Body of pancreas (tissue), 4 donors: ENCODE data around the gene CNGA4. TPM values are rescaled to one million over a fixed set of nuclear protein-coding genes. Genes with fewer than 3 reads are reported as not detected.
A peak's percentile ranks its signal among the peaks of the same experiment; 100 is the strongest.

Experiments used
- ATAC-seq: fragments of 150-250 bp; one replicate; pipeline ENCODE4 v1.9.1; 2016
- DNase-seq, 4 donors: peaks; one replicate each; pipeline ENCODE4 v3.0.0-alpha.2; 2019
- H3K27ac ChIP-seq, 4 donors: fragments of 200-600 bp; sonication (generic); 1 replicate in 3 of 4; 2 replicates in 1 of 4; pipeline versions ENCODE4 v1.5.1 to v1.6.1; 2016 to 2019; ENCODE audit warnings: mild to moderate bottlenecking in 1 of 4, mixed read lengths in 1 of 4, moderate library complexity in 1 of 4
- H3K27me3 ChIP-seq, 2 donors: fragments of 200-600 bp; sonication (generic); one replicate each; pipeline ENCODE4 v1.6.0; 2016; ENCODE audit warnings: mild to moderate bottlenecking in 1 of 2
- H3K36me3 ChIP-seq, 2 donors: fragments of 200-600 bp; sonication (generic); replicated peaks in 1 of 2; 2 replicates each; pipeline ENCODE4 v1.5.1; 2016; ENCODE audit warnings: low read depth in 2 of 2; ENCODE audit not compliant: insufficient read depth in 1 of 2
- H3K4me1 ChIP-seq: fragments of 200-600 bp; sonication (generic); one replicate; pipeline ENCODE4 v1.6.0; 2016
- H3K4me3 ChIP-seq, 2 donors: fragments of 200-600 bp; sonication (generic); 1 replicate in 1 of 2; 2 replicates in 1 of 2; pipeline ENCODE4 v1.5.1; 2016 to 2019
- H3K9me3 ChIP-seq, 3 donors: fragments of 200-600 bp; sonication (generic); 1 replicate in 2 of 3; 2 replicates in 1 of 3; pipeline ENCODE4 v1.5.1; 2016
- CTCF ChIP-seq, 7 experiments: fragments of 450-650 bp in 4 of 7; fragments of 200-600 bp in 3 of 7; sonication (generic) in 3 of 7; IDR thresholded peaks; one replicate each; pipeline ENCODE4 v1.5.1; 2016 to 2019; ENCODE audit warnings: antibody characterized with exemption in 7 of 7
- POLR2A ChIP-seq, 3 donors: fragments of 450-650 bp; IDR thresholded peaks; one replicate each; pipeline ENCODE4 v1.6.1; 2016; ENCODE audit warnings: antibody characterized with exemption in 3 of 3, mild to moderate bottlenecking in 2 of 3
- WGBS, 2 donors: methylation state at CpG; one replicate each; pipeline ENCODE4 v1.1.5; 2017; 5-methylcytosine and 5-hydroxymethylcytosine counted together
- intact Hi-C: fragments of 100-400 bp; cut with DNase I; formaldehyde crosslinking; loops from one replicate; pipeline ENCODE4 v1.15.1; 2023
- total RNA-seq, 2 donors: library from RNA; depleted of rRNA; stranded (reverse); fragments of >200 nt; gene quantifications; one replicate each; pipeline ENCODE4 v1.1.0, GENCODE V29; 2016

CNGA4 gene
- total RNA-seq, 2 donors from 2014 or later = not detected

- H3K27me3 ChIP-seq = no peaks in the 10 kb centered on the region
- TF ChIP-seq POLR2A (IDR thresholded peaks at IDR 0.05) (no peak), CTCF (IDR thresholded peaks at IDR 0.05) (no peak)
- H3K36me3 ChIP-seq = no peaks in the 10 kb centered on the region
- no peak overlapping the region for H3K27ac ChIP-seq
- ATAC-seq (no peak), DNase-seq (no peak)
- peaks cover 20% of the 10 kb centered on the region for H3K4me1 ChIP-seq
- H3K4me3 ChIP-seq = no peak overlapping the region
- intact Hi-C loops = no loop called here
- H3K9me3 ChIP-seq = no peaks in the 10 kb centered on the region
Observed at GRCh38 chr11:6232899-6233298, 6.0 kb upstream of the CNGA4 start.

- no peaks in the 10 kb centered on the region for H3K27me3 ChIP-seq
- DNase-seq = no peak
- ATAC-seq = no peak
- intact Hi-C loops = no loop called here
- TF ChIP-seq CTCF (IDR thresholded peaks at IDR 0.05) (no peak), POLR2A (IDR thresholded peaks at IDR 0.05) (no peak)
- no peaks in the 10 kb centered on the region for H3K36me3 ChIP-seq
- H3K9me3 ChIP-seq = no peaks in the 10 kb centered on the region
- peaks cover 20% of the 10 kb centered on the region for H3K4me1 ChIP-seq
- H3K27ac ChIP-seq = peak overlapping the region; percentile 71 to 83 (median 78)
- WGBS, 2 donors = 0 to 1% methylated on average over 10 of the region's 10 CpGs
- peak overlapping the region; percentile 53 to 72 for H3K4me3 ChIP-seq
Observed at GRCh38 chr11:6233984-6234386, 4.9 kb upstream of the CNGA4 start.

GRCh38 chr11:6234387-6235107 is 4.3 kb upstream of the CNGA4 start, which contains the start of gene FHIP1B:
Gene FHIP1B, minus strand, starts transcription at chr11:6234636. Its CDS starts 10,120 bp downstream, at chr11:6224516.
- no peaks in the 10 kb centered on the region for H3K36me3 ChIP-seq
- intact Hi-C loops = no loop called here
- 0% methylated on average over 45 to 61 of the region's 62 CpGs for WGBS, 2 donors
- peak within 1 kb of the TSS; percentile 53 to 72 for H3K4me3 ChIP-seq
- peak in 1 of 3 donors; percentile 26 for TF ChIP-seq POLR2A (IDR thresholded peaks at IDR 0.05)
- peak in 3 of 7 experiments; percentile 5 to 26 (median 10) for TF ChIP-seq CTCF (IDR thresholded peaks at IDR 0.05)
- DNase-seq = peak; percentile 100
- H3K4me1 ChIP-seq = peaks cover 20% of the 10 kb centered on the region
- peak; percentile 95 for ATAC-seq
- peak within 1 kb of the TSS; percentile 71 to 94 (median 87) for H3K27ac ChIP-seq
- no peaks in the 10 kb centered on the region for H3K27me3 ChIP-seq
- no peaks in the 10 kb centered on the region for H3K9me3 ChIP-seq

GRCh38 chr11:6237266-6237665 is 1.6 kb upstream of the CNGA4 start:
- intact Hi-C loops = no loop called here
- no peak for TF ChIP-seq CTCF (IDR thresholded peaks at IDR 0.05)
- no peak for TF ChIP-seq POLR2A (IDR thresholded peaks at IDR 0.05)
- Histone ChIP-seq H3K4me1 (peaks cover 20% of the 10 kb centered on the region), H3K27me3 (no peaks in the 10 kb centered on the region), H3K27ac (no peak overlapping the region), H3K4me3 (no peak overlapping the region), H3K36me3 (no peaks in the 10 kb centered on the region), H3K9me3 (no peaks in the 10 kb centered on the region)
- WGBS, 2 donors = 72 to 84% methylated on average over 4 of the region's 4 CpGs
- DNase-seq (no peak), ATAC-seq (no peak)
